ENCODE results near the gene PRR36. TPM values are rescaled to one million over a fixed set of nuclear protein-coding genes. Genes with fewer than 3 reads are reported as not detected.

Gene PRR36
- total RNA-seq, 1 donor from 2014 or later = 0.15 TPM

DNA sequence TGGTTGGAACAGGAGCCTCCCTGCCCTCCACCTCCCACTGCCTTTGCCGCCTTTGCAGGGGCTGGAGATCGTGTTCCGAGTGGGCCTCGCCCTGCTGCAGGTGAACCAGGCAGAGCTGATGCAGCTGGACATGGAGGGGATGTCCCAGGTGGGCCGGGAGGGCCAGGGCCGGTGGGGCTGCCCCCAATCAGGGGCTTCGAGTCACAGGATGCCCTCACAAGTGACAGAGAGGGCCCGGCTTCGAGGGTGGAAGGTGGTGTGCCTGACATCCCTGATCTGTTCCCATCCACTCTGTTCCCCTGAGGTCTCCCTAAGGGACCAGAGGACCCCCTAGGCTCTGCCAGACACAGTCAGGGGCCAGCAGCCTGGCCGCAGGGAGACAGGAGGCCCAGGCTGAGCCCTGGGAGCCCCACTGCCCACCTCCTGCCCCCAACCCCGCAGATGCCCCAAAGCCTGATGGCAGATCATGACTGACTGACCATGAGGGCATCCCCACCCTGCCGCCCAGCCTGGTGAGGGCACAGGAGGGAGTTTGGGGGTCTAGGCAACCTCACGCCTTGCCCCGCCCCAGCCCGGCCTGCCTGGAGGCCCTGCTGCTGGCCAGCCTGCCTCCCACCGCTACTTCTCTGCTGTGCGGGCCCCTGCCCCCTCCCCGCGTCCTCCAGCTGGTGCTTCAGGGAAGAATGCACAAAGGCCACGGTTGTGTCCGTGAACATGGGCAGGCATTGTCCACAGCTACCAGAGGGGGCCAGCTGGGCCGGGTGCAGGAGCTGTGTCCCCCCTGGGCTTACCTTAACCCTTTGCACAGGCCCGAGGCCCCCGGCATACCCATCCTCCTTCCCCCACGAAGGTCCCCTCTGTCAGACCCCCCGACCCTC is 22.3 kb downstream of the PRR36 start:
- DNase-seq = no peak
- intact Hi-C loops (cut with micrococcal nuclease) = no loop called here
- no peak for ATAC-seq

DNA sequence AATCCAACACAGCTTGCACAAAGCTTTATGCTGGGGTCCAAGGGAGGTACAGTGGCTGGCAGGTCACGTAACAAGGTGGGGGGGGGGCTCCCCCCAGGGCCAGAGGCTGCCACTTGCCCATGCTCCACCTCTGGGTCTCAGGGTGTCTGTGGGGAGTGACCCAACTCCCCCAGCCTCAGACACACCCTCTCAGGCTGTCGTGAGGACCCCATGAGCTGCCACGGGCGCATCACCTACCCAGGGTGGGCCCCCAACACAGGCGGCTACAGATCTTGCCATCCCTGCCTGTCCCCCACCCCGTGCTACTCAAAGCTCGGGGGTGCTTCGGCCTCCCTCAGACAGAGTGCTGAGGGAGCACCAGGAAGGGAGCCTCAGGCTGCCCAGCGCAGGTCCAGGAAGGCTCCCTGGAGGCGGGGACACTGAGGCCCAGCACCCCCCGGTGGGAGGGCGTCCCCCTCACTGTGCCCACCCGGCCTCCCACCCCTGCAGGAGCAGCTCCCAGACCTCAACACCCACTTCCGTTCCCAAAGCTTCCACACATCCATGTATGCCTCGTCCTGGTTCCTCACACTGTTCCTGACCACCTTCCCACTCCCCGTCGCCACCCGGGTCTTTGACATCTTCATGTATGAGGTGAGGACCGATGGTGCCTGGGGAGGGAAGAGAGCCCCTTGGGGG is 23.1 kb downstream of the PRR36 start:
- no peak for DNase-seq
- no peak for ATAC-seq
- intact Hi-C loops (cut with micrococcal nuclease) = no loop called here

DNA sequence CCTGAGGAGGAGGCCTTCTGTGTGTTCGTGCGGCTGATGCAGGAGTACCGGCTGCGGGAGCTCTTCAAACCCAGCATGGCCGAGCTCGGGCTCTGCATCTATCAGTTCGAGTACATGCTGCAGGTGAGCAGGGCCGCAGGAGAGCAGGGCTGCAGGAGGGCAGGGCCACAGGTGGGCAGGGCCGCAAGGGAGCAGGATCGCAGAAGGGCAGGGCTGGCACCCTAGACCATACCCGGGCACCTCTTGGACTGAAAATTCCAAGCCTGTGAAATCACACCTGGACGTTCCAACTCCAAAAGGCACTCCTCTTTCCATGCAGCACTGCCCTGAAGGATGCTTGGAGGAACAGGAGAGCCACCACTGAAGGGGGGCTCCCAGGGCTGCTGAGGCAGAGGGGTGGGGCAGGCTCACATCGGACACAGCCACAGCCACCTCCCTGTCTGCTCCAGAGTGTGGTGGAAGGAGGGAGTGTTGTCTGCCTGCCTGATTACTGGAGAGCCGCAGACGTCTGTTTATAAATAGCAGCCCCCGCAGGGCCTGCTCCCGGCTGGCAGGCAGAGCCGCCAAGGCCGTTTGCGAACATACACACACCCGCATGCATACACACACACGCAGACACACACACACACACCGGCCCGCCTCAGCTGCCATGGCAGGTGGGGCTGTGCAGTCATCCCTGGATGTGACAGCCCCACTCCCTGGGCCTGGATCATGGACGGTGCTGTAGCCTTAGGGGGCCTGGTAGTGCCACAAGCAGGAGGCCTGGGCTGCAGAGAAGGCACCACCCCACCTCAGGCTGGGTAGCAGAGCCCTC is 24.0 kb downstream of the PRR36 start:
- intact Hi-C loops (cut with micrococcal nuclease) = no loop called here
- ATAC-seq = peak; percentile 83
- DNase-seq = peak; percentile 57

GRCh38 chr19:7849631-7849999 is 24.6 kb downstream of the PRR36 start:
- ATAC-seq = no peak
- no peak for DNase-seq

GRCh38 chr19:7848779-7849457 is 25.3 kb downstream of the PRR36 start:
- no peak for DNase-seq
- intact Hi-C loops (cut with micrococcal nuclease) = no loop called here
- no peak for ATAC-seq

More at GRCh38 chr19:7849631-7849999, 24.6 kb downstream of the PRR36 start:
- intact Hi-C loops (cut with micrococcal nuclease) = no loop called here

- intact Hi-C loops (cut with micrococcal nuclease) = no loop called here
- DNase-seq (no peak), ATAC-seq (no peak)
These were observed 26.5 kb downstream of the PRR36 start for GRCh38 chr19:7847664-7848063.

DNA sequence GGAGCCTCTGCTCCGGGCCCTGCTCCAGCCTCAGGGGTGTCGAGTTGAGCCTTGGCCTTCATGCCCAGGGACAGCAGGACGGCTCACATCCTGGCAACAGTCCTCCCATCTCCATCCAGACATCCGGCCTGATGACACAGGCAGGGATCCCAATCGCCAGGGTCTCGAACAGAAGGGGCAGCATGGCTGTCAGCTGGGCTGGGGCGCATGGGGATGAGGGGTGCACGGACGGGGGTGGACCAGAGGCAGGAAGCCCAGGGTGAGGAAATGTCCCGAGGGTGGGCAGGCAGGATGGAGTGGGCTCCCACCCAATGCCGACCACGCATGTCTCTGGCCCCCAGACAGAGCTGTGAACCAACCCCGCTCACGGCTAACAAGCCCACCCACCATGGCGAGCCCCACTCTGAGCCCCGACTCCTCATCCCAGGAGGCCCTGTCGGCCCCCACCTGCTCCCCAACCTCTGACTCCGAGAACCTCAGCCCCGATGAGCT is 28.0 kb downstream of the PRR36 start:
- intact Hi-C loops (cut with micrococcal nuclease) = no loop called here
- no peak for DNase-seq
- ATAC-seq = no peak

DNA sequence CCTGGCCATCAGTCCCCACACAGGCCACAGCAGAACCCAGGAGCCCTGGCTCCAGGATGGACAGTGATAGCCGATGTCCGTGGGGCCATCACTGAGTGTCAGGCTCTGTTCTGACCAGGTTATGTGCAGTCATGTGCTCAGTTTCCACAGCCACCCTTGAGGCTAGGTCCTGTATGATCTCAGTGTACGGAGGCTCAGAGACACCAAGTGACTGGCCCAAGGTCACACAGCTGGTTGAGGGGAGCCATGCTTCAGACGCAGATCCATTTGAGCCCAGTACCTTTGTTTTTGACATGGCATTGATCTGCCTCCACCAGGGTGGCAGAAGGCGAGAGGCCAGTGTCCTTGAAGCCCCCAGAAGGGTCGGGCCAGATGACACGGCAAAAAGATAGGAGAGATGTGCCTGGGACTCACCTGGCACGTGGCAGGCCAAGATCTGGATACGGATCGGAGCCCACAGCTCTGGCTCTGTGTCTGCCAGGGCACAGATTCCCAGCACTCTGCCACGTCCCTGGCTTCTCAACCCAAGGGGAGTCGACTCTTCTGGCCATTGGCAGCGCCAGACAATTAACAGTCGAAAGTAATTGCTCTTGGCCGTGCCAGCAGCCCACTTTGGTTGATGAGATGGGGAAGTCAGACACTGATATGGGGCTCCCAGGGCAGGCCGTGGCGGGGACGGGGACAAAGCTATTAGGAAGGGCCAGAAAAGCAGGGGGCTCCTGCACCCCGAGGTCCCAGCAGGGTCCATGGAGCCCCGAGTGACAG is 28.6 kb downstream of the PRR36 start:
- DNase-seq (no peak), ATAC-seq (no peak)
- intact Hi-C loops (cut with micrococcal nuclease) = no loop called here

GRCh38 chr19:7844951-7845350 is 29.2 kb downstream of the PRR36 start:
- no peak for DNase-seq

DNA sequence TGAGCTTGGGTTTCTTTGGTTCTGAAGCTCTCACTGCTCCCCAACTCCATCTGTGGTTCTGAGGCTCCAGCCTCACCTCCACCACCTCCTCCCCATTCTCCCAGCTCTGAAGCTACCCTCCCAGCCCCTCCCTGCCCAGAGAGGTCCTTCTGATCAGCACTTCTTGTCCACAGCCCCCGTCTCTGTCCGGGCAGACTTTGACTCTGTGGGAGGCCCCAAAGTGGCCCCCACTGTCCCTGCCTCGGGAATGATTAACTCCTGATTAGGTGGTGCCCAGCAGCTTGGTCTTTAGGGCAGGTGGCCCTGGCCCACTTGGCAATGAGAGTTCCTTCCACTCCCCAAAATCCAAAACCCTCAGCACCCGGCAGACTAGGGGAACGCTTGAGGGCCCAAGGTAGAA is 29.8 kb downstream of the PRR36 start:
- intact Hi-C loops (cut with micrococcal nuclease) = no loop called here
- DNase-seq = no peak
- ATAC-seq = no peak

More at GRCh38 chr19:7844951-7845350, 29.2 kb downstream of the PRR36 start:
- ATAC-seq = no peak
- intact Hi-C loops (cut with micrococcal nuclease) = no loop called here

GRCh38 chr19:7843521-7843920 is 30.7 kb downstream of the PRR36 start:
- intact Hi-C loops (cut with micrococcal nuclease) = no loop called here
- DNase-seq (peak; percentile 6), ATAC-seq (no peak)

DNA sequence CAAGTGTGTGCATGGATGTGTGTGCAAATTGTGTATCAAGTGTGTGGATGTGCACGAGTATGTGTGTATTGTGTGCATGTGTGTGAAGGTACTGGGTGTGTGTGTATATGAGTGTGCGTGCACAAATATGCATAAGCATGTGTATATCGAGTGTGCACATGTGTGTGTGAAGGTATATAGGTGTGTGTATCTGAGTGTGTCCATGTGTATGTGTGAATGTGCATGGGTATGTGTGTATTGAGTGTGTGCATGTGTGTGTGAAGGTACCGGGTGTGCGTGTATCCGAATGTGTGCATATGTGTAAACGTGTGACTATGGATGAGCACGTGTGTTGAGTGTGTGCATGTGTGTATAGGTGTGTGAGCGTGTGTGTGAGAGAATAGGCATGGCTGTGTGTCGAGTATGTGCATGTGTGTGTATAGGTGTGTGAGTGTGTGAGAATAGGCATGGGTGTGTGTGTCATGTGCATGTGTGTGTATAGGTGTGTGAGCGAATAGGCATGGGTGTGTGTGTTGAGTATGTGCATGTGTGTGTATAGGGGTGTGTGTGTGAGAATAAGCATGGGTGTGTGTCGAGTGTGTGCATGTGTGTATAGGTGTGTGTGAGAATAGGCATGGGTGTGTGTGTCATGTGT is 31.4 kb downstream of the PRR36 start:
- no peak for ATAC-seq
- peak; percentile 2 for DNase-seq
- intact Hi-C loops (cut with micrococcal nuclease) = no loop called here

DNA sequence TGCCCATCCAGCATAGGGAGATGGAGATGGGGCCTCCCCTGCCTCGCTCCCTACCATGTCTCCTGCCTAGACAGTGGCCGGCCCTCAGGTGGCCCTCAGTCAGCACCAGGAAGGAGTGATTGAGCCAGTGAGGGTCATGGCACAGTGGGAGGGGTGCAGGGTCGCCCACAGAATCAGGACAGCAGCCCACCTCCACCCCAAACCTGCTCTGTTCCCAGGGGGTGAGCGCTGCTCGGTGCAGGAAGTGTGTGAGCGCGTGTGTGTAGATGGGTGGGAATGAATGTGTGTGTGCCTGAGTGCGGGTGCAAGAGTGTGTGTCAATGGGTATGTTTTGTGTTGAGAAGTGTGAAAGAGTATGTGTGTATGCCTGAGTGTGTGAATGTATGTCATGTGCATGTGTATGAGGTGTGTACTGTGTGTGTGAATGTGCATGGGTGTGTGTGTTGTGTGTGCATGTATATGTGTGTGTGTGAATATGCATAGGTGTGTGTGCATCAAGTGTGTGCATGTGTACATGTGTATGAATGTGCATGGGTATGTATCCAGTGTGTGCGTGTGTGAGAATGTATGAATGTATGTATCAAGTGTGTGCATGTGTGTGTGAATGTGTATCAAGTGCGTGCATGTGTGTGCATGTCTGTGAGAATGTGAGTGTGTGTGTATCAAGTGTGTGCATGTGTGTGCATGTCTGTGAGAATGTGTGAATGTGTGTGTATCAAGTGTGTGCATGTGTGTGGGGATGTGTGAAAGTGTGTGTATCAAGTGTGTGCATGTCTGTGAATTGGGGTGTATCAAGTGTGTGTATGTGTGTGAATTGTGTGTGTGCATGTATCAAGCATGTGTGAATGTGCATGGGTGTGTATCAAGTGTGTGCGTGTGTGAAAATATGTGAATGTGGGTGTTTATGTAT is 32.2 kb downstream of the PRR36 start:
- no peak for ATAC-seq
- DNase-seq = peak; percentile 18
- intact Hi-C loops (cut with micrococcal nuclease) = no loop called here

GRCh38 chr19:7840629-7841028 is 33.6 kb downstream of the PRR36 start:
- intact Hi-C loops (cut with micrococcal nuclease) = no loop called here
- DNase-seq (no peak), ATAC-seq (no peak)

GRCh38 chr19:7839476-7839875 is 34.7 kb downstream of the PRR36 start:
- ATAC-seq (no peak), DNase-seq (no peak)
- intact Hi-C loops (cut with micrococcal nuclease) = no loop called here

- intact Hi-C loops (cut with micrococcal nuclease) = no loop called here
- ATAC-seq = peak; percentile 30
These were observed 40.7 kb downstream of the PRR36 start for GRCh38 chr19:7833225-7834099.

More at GRCh38 chr19:7833225-7834099, 40.7 kb downstream of the PRR36 start:
- DNase-seq = peak; percentile 86

All from left ventricle myocardium superior (tissue), 1 donor.